Heart left ventricle (tissue), 16 donors: ENCODE results near the gene PPM1L. TPM values are rescaled to one million over a fixed set of nuclear protein-coding genes. Genes with fewer than 3 reads are reported as not detected.

Experiments used
- ATAC-seq, 4 donors: fragments of 200-7000 bp; cut with Tn5 transposase; one replicate each; pipeline ENCODE4 v1.9.1; 2020 to 2022; ENCODE audit warnings: moderate library complexity in 4 of 4, mild to moderate bottlenecking in 3 of 4, moderate number of reproducible peaks in 1 of 4
- DNase-seq, 5 donors: peaks; one replicate each; pipeline ENCODE4 v3.0.0-alpha.2; 2020
- H3K27ac ChIP-seq, 12 donors: fragments of 200-600 bp; sonication (generic) in 4 of 12; one replicate each; pipeline versions ENCODE4 v1.5.0 to v1.8.0; 2016 to 2022; ENCODE audit warnings: mild to moderate bottlenecking in 2 of 12
- H3K27me3 ChIP-seq, 9 donors: fragments of 200-600 bp; sonication (generic) in 2 of 9; one replicate each; pipeline versions ENCODE4 v1.5.1 to v1.8.0; 2016 to 2022; ENCODE audit warnings: mild to moderate bottlenecking in 3 of 9
- H3K36me3 ChIP-seq, 9 donors: fragments of 200-600 bp; sonication (generic) in 2 of 9; one replicate each; pipeline versions ENCODE4 v1.5.0 to v1.8.0; 2018 to 2022; ENCODE audit warnings: mild to moderate bottlenecking in 2 of 9
- H3K4me1 ChIP-seq, 12 donors: fragments of 200-600 bp; sonication (generic) in 4 of 12; one replicate each; pipeline versions ENCODE4 v1.5.0 to v1.8.0; 2016 to 2022; ENCODE audit warnings: mild to moderate bottlenecking in 3 of 12
- H3K4me3 ChIP-seq, 12 donors: fragments of 200-600 bp; sonication (generic) in 4 of 12; one replicate each; pipeline versions ENCODE4 v1.5.0 to v1.8.0; 2017 to 2022; ENCODE audit warnings: mild to moderate bottlenecking in 9 of 12, moderate library complexity in 4 of 12
- H3K9me3 ChIP-seq, 12 donors: fragments of 200-600 bp; sonication (generic) in 4 of 12; one replicate each; pipeline versions ENCODE4 v1.5.0 to v1.8.0; 2016 to 2022; ENCODE audit warnings: mild to moderate bottlenecking in 1 of 12
- POLR2A ChIP-seq, 2 donors: fragments of 450-650 bp; IDR thresholded peaks; one replicate each; pipeline ENCODE4 v1.6.1; 2017; ENCODE audit warnings: antibody characterized with exemption in 2 of 2, mild to moderate bottlenecking in 2 of 2, moderate library complexity in 2 of 2
- whole genome bisulfite sequencing, 4 donors: extraction: QIAGEN DNeasy Blood & Tissue Kit in 2 of 4; methylation state at CpG; one replicate each; pipeline versions ENCODE4 v1.1.5 to v1.1.7; 2013 to 2018; 5-methylcytosine and 5-hydroxymethylcytosine counted together
- intact Hi-C, 10 donors: fragments of 100-400 bp; cut with DNase I; formaldehyde crosslinking; loops; one replicate each; pipeline versions ENCODE4 v1.11.1 to v1.14.2; 2022
- polyA plus RNA-seq, 2 donors: library from polyadenylated mRNA; stranded (reverse); fragments of 200-250 nt; gene quantifications; one replicate each; pipeline ENCODE4 v1.2.3, GENCODE V29; 2013
- total RNA-seq, 9 donors: library from RNA; depleted of rRNA in 2 of 9; stranded (reverse); fragments of >200 nt in 2 of 9; fragmentation: NEBNext Ultra II Directional in 3 of 9; extraction: Animal tissue kit (Norgen Biotek cat#: 25700) in 3 of 9; gene quantifications; one replicate each; pipeline versions ENCODE4 v1.1.0 to v1.2.4, GENCODE V29; 2016 to 2023
- TF ChIP-seq, protein P1 (sequence below), 12 donors: fragments of 200-600 bp; sonication (generic) in 4 of 12; IDR thresholded peaks; one replicate each; pipeline versions ENCODE4 v1.5.0 to v1.8.0; 2018 to 2022; ENCODE audit warnings: antibody characterized with exemption in 12 of 12, mild to moderate bottlenecking in 5 of 12
- donor health status: ischemic (EF 13 %, LVEDD 7.1; RV severe dilation, severe dysfunction).
- donor health status: healthy with polysubstance abuse.
- donor health status: DM: no; HTN: yes; CAD: no.
- donor health status: DM: no; HTN: no; CAD: no.
- donor health status: ischemic (EF 25% LVEDD 6.9; RV normal size, moderate dysfunction).
- donor health status: ischemic (EF 25% LVEDD 5.7; RV mildly dilated, moderate dysfunction).
- donor health status: healthy.
- donor health status: DM: yes; HTN: yes; CAD: no.
- donor health status: ischemic (EF 35%, LVEDD 5.7; RV mildly dilated, moderate dysfunction).
- donor health status: nonischemic (EF 11% LVEDD 7.7; RV severe dilation, severe dysfunction).
- donor health status: DM: yes; HTN: yes; CAD: no.
- donor health status: PGD.
- donor health status: ischemic (EF 29% LVEDD 5.4; RV normal size, mild dysfunction).
- donor health status: nonischemic (EF 23%, LVEDD 6.1; RV moderate dilation, normal function).

Gene PPM1L
- total and polyA plus RNA-seq, 11 donors = 6.2 to 89.6 (median 41.7) TPM

DNA sequence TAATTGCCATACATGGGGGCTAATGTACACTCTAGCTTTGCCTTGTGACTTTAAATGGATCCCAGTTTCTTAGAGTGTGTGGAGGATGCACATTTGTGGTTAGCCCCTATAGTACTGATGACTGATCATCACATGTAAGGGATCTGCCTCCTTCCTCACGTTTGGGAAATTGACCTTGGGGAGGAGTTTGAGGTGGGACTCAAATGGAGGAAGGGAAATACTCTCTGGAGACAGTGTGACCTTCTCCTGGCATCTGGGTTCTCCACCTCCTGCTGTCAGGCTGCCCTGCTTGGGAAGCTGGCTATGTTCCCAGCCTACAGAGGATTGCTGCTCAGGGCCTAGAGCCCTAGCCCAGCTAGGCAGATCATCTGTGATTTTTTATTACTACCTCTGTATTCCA, 48.7 kb downstream of the PPM1L start:
- WGBS, 4 donors = 0 to 9% (median 4%) methylated on average over 1 of the region's 1 CpG; no CpG with 5 or more reads in 1 of the 4 donors
- intact Hi-C loops = loop anchor here in 3 of 10 donors (5.0 kb wide), 1 partner anchor 47 kb away; the partner anchor contains the start of gene PPM1L (in 3 of the 3)
- DNase-seq = peak; percentile 60 to 84 (median 71)

DNA sequence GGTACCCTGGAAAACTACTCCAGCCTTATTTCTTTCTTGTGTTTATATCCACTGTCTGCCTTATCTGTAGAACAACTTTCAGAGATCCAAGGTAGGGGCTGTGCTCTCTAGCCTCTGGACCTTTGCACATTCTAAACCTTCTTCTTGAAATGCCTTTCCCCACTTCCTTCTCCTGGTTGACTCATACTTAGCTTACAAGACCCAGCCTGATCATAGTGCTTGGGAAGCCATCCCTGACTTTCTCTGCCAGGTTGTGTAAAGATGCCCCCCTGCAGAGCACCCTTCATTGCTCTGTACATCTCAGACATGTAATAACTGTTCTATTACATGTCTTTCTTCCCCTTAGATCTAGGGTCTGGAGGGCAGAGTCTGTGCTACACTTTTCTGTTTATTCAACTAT, 50.1 kb downstream of the PPM1L start:
- H3K9me3 ChIP-seq = no peaks in the 10 kb centered on the region
- TF ChIP-seq, protein P1, sequence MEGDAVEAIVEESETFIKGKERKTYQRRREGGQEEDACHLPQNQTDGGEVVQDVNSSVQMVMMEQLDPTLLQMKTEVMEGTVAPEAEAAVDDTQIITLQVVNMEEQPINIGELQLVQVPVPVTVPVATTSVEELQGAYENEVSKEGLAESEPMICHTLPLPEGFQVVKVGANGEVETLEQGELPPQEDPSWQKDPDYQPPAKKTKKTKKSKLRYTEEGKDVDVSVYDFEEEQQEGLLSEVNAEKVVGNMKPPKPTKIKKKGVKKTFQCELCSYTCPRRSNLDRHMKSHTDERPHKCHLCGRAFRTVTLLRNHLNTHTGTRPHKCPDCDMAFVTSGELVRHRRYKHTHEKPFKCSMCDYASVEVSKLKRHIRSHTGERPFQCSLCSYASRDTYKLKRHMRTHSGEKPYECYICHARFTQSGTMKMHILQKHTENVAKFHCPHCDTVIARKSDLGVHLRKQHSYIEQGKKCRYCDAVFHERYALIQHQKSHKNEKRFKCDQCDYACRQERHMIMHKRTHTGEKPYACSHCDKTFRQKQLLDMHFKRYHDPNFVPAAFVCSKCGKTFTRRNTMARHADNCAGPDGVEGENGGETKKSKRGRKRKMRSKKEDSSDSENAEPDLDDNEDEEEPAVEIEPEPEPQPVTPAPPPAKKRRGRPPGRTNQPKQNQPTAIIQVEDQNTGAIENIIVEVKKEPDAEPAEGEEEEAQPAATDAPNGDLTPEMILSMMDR (IDR thresholded peaks at IDR 0.05) = no peak
- TF ChIP-seq POLR2A (IDR thresholded peaks at IDR 0.05) = no peak
- DNase-seq (no peak), ATAC-seq (no peak)
- no peaks in the 10 kb centered on the region for H3K36me3 ChIP-seq
- H3K27ac ChIP-seq = peak overlapping the region in 10 of 12 donors; percentile 56 to 85 (median 73)
- H3K4me3 ChIP-seq = no peak overlapping the region
- no peaks in the 10 kb centered on the region for H3K27me3 ChIP-seq
- intact Hi-C loops = loop anchor here in 3 of 10 donors (5.0 kb wide), 1 partner anchor 49 kb away; the partner anchor contains the start of gene PPM1L (in 3 of the 3)
- peaks cover 7 to 70% (median 46%) of the 10 kb centered on the region in 12 donors for H3K4me1 ChIP-seq

More for the DNA sequence above, 48.7 kb downstream of the PPM1L start:
- H3K4me1 ChIP-seq = peaks cover 0 to 63% (median 44%) of the 10 kb centered on the region in 12 donors
- no peaks in the 10 kb centered on the region for H3K9me3 ChIP-seq
- no peaks in the 10 kb centered on the region for H3K36me3 ChIP-seq
- peak overlapping the region; percentile 27 to 85 (median 70) for H3K27ac ChIP-seq
- no peaks in the 10 kb centered on the region for H3K27me3 ChIP-seq
- H3K4me3 ChIP-seq = no peak overlapping the region
- TF ChIP-seq, protein P1 (IDR thresholded peaks at IDR 0.05) = no peak
- no peak for TF ChIP-seq POLR2A (IDR thresholded peaks at IDR 0.05)
- peak; percentile 69 to 82 (median 80) for ATAC-seq

DNA sequence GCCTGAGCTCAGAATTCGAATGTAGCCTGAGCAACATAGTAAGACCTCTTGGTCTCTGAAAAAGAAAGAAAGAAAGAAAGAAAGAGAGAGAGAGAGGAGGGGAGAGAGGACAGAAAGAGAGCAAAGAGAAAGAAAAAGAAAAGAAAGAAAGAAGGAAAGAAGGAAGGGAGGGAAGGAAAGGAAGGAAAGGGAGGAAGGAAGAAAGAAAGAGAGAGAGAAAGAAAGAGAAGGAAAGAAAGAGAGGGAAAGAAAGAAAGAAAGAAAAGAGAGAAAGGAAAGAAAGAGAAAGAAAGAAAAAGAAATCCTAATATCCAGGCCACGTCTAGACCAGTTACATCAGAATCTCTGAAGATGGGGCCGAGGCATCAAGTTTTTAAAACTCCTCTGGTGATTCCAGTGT, 50.7 kb downstream of the PPM1L start:
- H3K4me3 ChIP-seq = no peak overlapping the region
- H3K4me1 ChIP-seq = peaks cover 7 to 72% (median 45%) of the 10 kb centered on the region in 12 donors
- TF ChIP-seq POLR2A (IDR thresholded peaks at IDR 0.05) = no peak
- TF ChIP-seq, protein P1 (IDR thresholded peaks at IDR 0.05) = no peak
- peak overlapping the region in 7 of 12 donors; percentile 56 to 85 (median 79) for H3K27ac ChIP-seq
- ATAC-seq (no peak), DNase-seq (no peak)
- no peaks in the 10 kb centered on the region for H3K9me3 ChIP-seq
- no peaks in the 10 kb centered on the region for H3K36me3 ChIP-seq
- WGBS, 4 donors = 84 to 87% (median 85%) methylated on average over 3 of the region's 3 CpGs
- intact Hi-C loops = loop anchor here in 3 of 10 donors (5.0 kb wide), 1 partner anchor 49 kb away; the partner anchor contains the start of gene PPM1L (in 3 of the 3)
- H3K27me3 ChIP-seq = no peaks in the 10 kb centered on the region

DNA sequence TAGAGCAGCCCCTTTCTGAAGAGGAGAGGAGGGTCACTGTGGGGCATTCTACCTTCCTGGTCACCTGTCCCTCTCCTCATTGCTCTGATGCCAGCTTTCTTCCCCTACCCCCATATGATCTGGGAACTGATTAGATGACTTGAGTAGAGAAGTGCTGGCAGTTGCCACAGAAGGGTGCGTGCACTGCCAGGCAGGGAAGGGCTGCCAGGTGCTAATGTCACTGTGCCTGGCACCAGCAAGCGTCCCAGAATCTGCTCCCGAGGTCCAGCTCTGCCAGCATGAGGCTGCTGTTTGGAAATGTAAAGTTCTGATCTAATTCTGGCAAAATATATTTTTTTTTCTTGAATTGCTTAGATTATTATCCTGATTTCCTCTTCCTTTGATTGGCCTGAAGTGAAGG, 52.8 kb downstream of the PPM1L start:
- DNase-seq (peak; percentile 51 to 77 (median 69)), ATAC-seq (peak; percentile 75 to 84 (median 78))
- peaks cover 5 to 70% (median 41%) of the 10 kb centered on the region in 12 donors for H3K4me1 ChIP-seq
- H3K9me3 ChIP-seq = no peaks in the 10 kb centered on the region
- H3K4me3 ChIP-seq = no peak overlapping the region
- TF ChIP-seq, protein P1 (IDR thresholded peaks at IDR 0.05) = no peak
- TF ChIP-seq POLR2A (IDR thresholded peaks at IDR 0.05) = no peak
- intact Hi-C loops = loop anchor here in 3 of 10 donors (5.0 kb wide), 1 partner anchor 52 kb away; the partner anchor contains the start of gene PPM1L (in 3 of the 3)
- WGBS, 4 donors = 50 to 70% (median 68%) methylated on average over 3 of the region's 3 CpGs
- H3K27ac ChIP-seq = peak overlapping the region; percentile 59 to 88 (median 82)
- H3K27me3 ChIP-seq = no peaks in the 10 kb centered on the region
- no peaks in the 10 kb centered on the region for H3K36me3 ChIP-seq
